HCT116 (cell line): ENCODE results near the gene RERG. TPM values are rescaled to one million over a fixed set of nuclear protein-coding genes. Genes with fewer than 3 reads are reported as not detected.

Source experiments
- ATAC-seq: fragments of 200-7000 bp; cut with Tn5 transposase; 2 replicates; pipeline ENCODE4 v1.9.1; 2020; ENCODE audit warnings: mild to moderate bottlenecking, moderate library complexity
- BruUV-seq: library from RNA; stranded (reverse); fragments of 400-500 nt; replicated peaks from 2 replicates; lab custom pipeline; 2021; lab: Mats Ljungman, UMichigan
- CTCF ChIA-PET: fragments of 300-600 bp; sonication (Branson Sonifier 250); formaldehyde crosslinking; loops from one replicate; lab custom pipeline; 2021; ENCODE audit warnings: antibody characterized with exemption; lab: Charles Lee
- POLR2A ChIA-PET: fragments of 300-600, 350-600 bp; sonication (Branson Sonifier 250); formaldehyde crosslinking; loops from one replicate; lab custom pipeline; 2021; ENCODE audit warnings: antibody characterized with exemption; lab: Charles Lee
- RAD21 ChIA-PET, 2 experiments: fragments of 300-600 bp; sonication (Branson Sonifier 250); formaldehyde crosslinking; loops; one replicate each; lab custom pipeline; 2023; ENCODE audit warnings: low total read pairs in 2 of 2; ENCODE audit not compliant: uncharacterized antibody in 2 of 2, unreplicated experiment in 2 of 2, low non-redundant PET in 1 of 2; lab: Charles Lee
- DNase-seq: peaks from one replicate; pipeline ENCODE4 v3.0.0-alpha.2; 2010; ENCODE audit warnings: low read depth, low spot score
- H2AFZ ChIP-seq: fragments of 200-600 bp; shearing (Covaris generic), sonication (generic); 2 replicates; pipeline ENCODE4 v1.6.1; 2017; ENCODE audit warnings: low read depth, mixed run types, mixed read lengths, antibody characterized with exemption, low read length; ENCODE audit not compliant: poor library complexity, severe bottlenecking
- H3K27ac ChIP-seq: 2 replicates; pipeline ENCODE4 v1.5.1; 2012; ENCODE audit warnings: low read depth, low read length
- H3K27me3 ChIP-seq: fragments of 200-600 bp; sonication (generic); 2 replicates; pipeline ENCODE4 v1.6.1; 2016; ENCODE audit warnings: mixed run types, low read length, mixed read lengths; ENCODE audit not compliant: insufficient read depth
- H3K36me3 ChIP-seq, 2 experiments: fragments of 200-500 bp in 1 of 2; fragments of 200-600 bp in 1 of 2; sonication (Bioruptor generic) in 1 of 2; sonication (generic) in 1 of 2; 2 replicates each; pipeline versions ENCODE4 v1.5.1 to v1.6.1; 2014 to 2016; ENCODE audit warnings: low read length in 2 of 2, inconsistent platforms in 1 of 2, mixed read lengths in 1 of 2, mixed run types in 1 of 2; ENCODE audit not compliant: insufficient read depth in 2 of 2, control insufficient read depth in 1 of 2
- H3K4me1 ChIP-seq, 2 experiments: fragments of 200-600 bp in 1 of 2; sonication (generic) in 1 of 2; 2 replicates each; pipeline versions ENCODE4 v1.5.1 to v1.6.1; 2012 to 2017; ENCODE audit warnings: low read length in 2 of 2, inconsistent platforms in 1 of 2, mild to moderate bottlenecking in 1 of 2, mixed read lengths in 1 of 2, mixed run types in 1 of 2, moderate library complexity in 1 of 2; ENCODE audit not compliant: insufficient read depth in 2 of 2, control insufficient read depth in 1 of 2
- H3K4me2 ChIP-seq: fragments of 200-600 bp; sonication (generic); 2 replicates; pipeline ENCODE4 v1.6.1; 2017; ENCODE audit warnings: mixed run types, low read length, mixed read lengths
- H3K4me3 ChIP-seq, 2 experiments: fragments of 200-600 bp in 1 of 2; sonication (generic) in 1 of 2; replicated peaks in 1 of 2; 2 replicates each; pipeline ENCODE4 v1.5.1; 2011 to 2016; ENCODE audit warnings: low read length in 2 of 2, control low read depth in 1 of 2, low read depth in 1 of 2, mild to moderate bottlenecking in 1 of 2, mixed read lengths in 1 of 2, mixed run types in 1 of 2
- H3K79me2 ChIP-seq: fragments of 200-600 bp; sonication (generic); 2 replicates; pipeline ENCODE4 v1.6.1; 2017; ENCODE audit warnings: mild to moderate bottlenecking, mixed run types, low read length, moderate library complexity, mixed read lengths; ENCODE audit not compliant: insufficient read depth
- H3K9ac ChIP-seq: fragments of 200-600 bp; sonication (generic); 2 replicates; pipeline ENCODE4 v1.6.1; 2016; ENCODE audit warnings: low read length, mixed read lengths
- H3K9me2 ChIP-seq: fragments of 200-600 bp; sonication (generic), shearing (Covaris generic); 2 replicates; pipeline ENCODE4 v1.6.1; 2017; ENCODE audit warnings: mixed run types, mild to moderate bottlenecking, moderate library complexity; ENCODE audit not compliant: insufficient read depth
- H3K9me3 ChIP-seq, 2 experiments: fragments of 200-500 bp in 1 of 2; fragments of 200-600 bp in 1 of 2; sonication (Bioruptor generic) in 1 of 2; sonication (generic) in 1 of 2; 2 replicates each; pipeline ENCODE4 v1.6.1; 2014 to 2017; ENCODE audit warnings: low read length in 2 of 2, mixed read lengths in 2 of 2, inconsistent platforms in 1 of 2, low read depth in 1 of 2, mild to moderate bottlenecking in 1 of 2, mixed run types in 1 of 2, moderate library complexity in 1 of 2; ENCODE audit not compliant: control insufficient read depth in 1 of 2, insufficient read depth in 1 of 2
- H4K20me1 ChIP-seq: fragments of 200-600 bp; sonication (generic), shearing (Covaris generic); 2 replicates; pipeline ENCODE4 v1.6.1; 2017; ENCODE audit warnings: mixed run types, mild to moderate bottlenecking, moderate library complexity; ENCODE audit not compliant: insufficient read depth
- CBX3 ChIP-seq: IDR thresholded peaks from 2 replicates; pipeline ENCODE4 v1.6.1; 2012; ENCODE audit warnings: low read depth
- CTCF ChIP-seq, 3 experiments: fragments of 200-600 bp in 1 of 3; sonication (generic) in 1 of 3; IDR thresholded peaks in 2 of 3; conservative IDR thresholded peaks in 1 of 3; 2 replicates each; pipeline ENCODE4 v1.5.1; 2012 to 2017; ENCODE audit warnings: low read depth in 2 of 3, low read length in 2 of 3, antibody characterized with exemption in 1 of 3, borderline replicate concordance in 1 of 3, control low read depth in 1 of 3, mild to moderate bottlenecking in 1 of 3, mixed read lengths in 1 of 3, mixed run types in 1 of 3, moderate library complexity in 1 of 3; ENCODE audit not compliant: insufficient read depth in 1 of 3
- EGR1 ChIP-seq: IDR thresholded peaks from 2 replicates; pipeline ENCODE4 v1.6.1; 2012; ENCODE audit warnings: low read depth
- ELF1 ChIP-seq: IDR thresholded peaks from 2 replicates; pipeline ENCODE4 v1.6.1; 2012; ENCODE audit warnings: low read depth, borderline replicate concordance
- EZH2 ChIP-seq: fragments of 200-600 bp; sonication (generic); IDR thresholded peaks from 2 replicates; pipeline ENCODE4 v1.6.1; 2017; ENCODE audit warnings: antibody characterized with exemption, mixed run types
- POLR2AphosphoS5 ChIP-seq: IDR thresholded peaks from 2 replicates; pipeline ENCODE4 v1.6.1; 2011; ENCODE audit warnings: mild to moderate bottlenecking, low read depth, low read length, moderate library complexity
- YY1 ChIP-seq: IDR thresholded peaks from 2 replicates; pipeline ENCODE4 v1.6.1; 2011; ENCODE audit warnings: low read length, low read depth, moderate library complexity, mild to moderate bottlenecking; ENCODE audit not compliant: insufficient replicate concordance; ENCODE audit errors: extremely low read depth
- ZFX ChIP-seq: fragments of 450-650 bp; IDR thresholded peaks from 2 replicates; pipeline ENCODE4 v1.6.1; 2017
- ZNF274 ChIP-seq: fragments of 200-500 bp; sonication (Bioruptor generic); IDR thresholded peaks from 2 replicates; pipeline ENCODE4 v1.6.1; 2014; ENCODE audit warnings: mild to moderate bottlenecking, low read depth, low read length, inconsistent platforms
- intact Hi-C: fragments of 100-400 bp; cut with micrococcal nuclease; formaldehyde crosslinking; loops from 2 replicates; pipeline ENCODE4 v1.10.0; 2022
- total RNA-seq: library from RNA; stranded (reverse); gene quantifications from one replicate; pipeline ENCODE4 v1.2.1, GENCODE V29; 2021; ENCODE audit not compliant: unreplicated experiment
- TF ChIP-seq, protein P1 (sequence below): IDR thresholded peaks from 2 replicates; pipeline ENCODE4 v1.6.1; 2012

The RERG gene
- total RNA-seq, 1 experiment from 2014 or later = not detected

DNA sequence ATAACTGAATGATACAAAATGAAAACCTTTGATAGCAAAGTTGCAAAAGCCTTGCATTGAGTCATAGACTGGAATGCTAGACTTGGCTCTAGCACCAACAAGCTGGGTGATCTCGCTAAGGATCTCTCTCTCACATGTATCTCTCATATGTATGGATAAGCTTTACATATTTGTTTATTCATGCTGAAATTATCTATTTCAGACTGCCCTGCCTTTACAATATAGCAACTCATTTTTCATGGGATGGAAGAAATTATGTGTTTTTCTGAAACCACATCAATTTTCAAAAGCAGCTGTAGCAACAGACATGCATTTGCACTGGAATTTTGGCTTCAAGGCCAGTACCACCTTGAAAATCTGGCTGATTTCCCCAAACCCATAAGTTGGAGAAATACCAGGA is 11.4 kb downstream of the RERG start:
- Histone ChIP-seq H4K20me1 (no peaks in the 10 kb centered on the region), H3K4me2 (no peak overlapping the region), H3K36me3 (no peaks in the 10 kb centered on the region), H3K4me3 (no peak overlapping the region), H3K9me2 (no peaks in the 10 kb centered on the region), H2AFZ (no peak overlapping the region), H3K27ac (no peak overlapping the region), H3K79me2 (no peaks in the 10 kb centered on the region), H3K9me3 (no peaks in the 10 kb centered on the region), H3K27me3 (peaks cover 27% of the 10 kb centered on the region), H3K9ac (no peak overlapping the region), H3K4me1 (no peaks in the 10 kb centered on the region)
- intact Hi-C loops = no loop called here
- DNase-seq (no peak), ATAC-seq (no peak)
- TF ChIP-seq CBX3 (no peak), ZFX (no peak), EZH2 (no peak), EGR1 (no peak), YY1 (no peak), ZNF274 (no peak), POLR2AphosphoS5 (no peak), CTCF (IDR thresholded peaks at IDR 0.05 in 2 of 3, conservative IDR thresholded peaks at IDR 0.05 in 1 of 3; ENCODE audit: borderline replicate concordance in 1 of 3, insufficient read depth in 1 of 3, low read depth in 2 of 3, low read length in 2 of 3) (no peak), ELF1 (no peak)
- TF ChIP-seq, protein P1, sequence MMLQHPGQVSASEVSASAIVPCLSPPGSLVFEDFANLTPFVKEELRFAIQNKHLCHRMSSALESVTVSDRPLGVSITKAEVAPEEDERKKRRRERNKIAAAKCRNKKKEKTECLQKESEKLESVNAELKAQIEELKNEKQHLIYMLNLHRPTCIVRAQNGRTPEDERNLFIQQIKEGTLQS = no peak
- CTCF ChIA-PET = no interaction called here
- POLR2A ChIA-PET = no interaction called here
- RAD21 ChIA-PET = no interaction called here
- no TSS peak for BruUV-seq
